Mesenchymal stem cell (in vitro differentiated cells and primary cell): ENCODE data around the gene CACNA1E.
A peak's percentile ranks its signal among the peaks of the same experiment; 100 is the strongest.

ENCODE experiments used
- DNase-seq: peaks from one replicate; pipeline ENCODE4 v3.0.0-alpha.2; 2013
- H2AFZ ChIP-seq: one replicate; pipeline ENCODE4 v1.6.1; 2013; ENCODE audit warnings: low read depth, mild to moderate bottlenecking, control low read depth, inconsistent platforms, low read length, moderate library complexity
- H2AK5ac ChIP-seq: 2 replicates; pipeline ENCODE4 v1.6.1; 2013; ENCODE audit warnings: low read length, moderate library complexity, mild to moderate bottlenecking, inconsistent platforms; ENCODE audit not compliant: severe bottlenecking
- H2BK120ac ChIP-seq: one replicate; pipeline ENCODE4 v1.6.1; 2013; ENCODE audit warnings: low read depth, mild to moderate bottlenecking, inconsistent platforms, low read length, moderate library complexity
- H2BK12ac ChIP-seq, 2 experiments: one replicate each; pipeline ENCODE4 v1.6.1; 2013; ENCODE audit warnings: inconsistent platforms in 2 of 2, low read length in 2 of 2, mild to moderate bottlenecking in 2 of 2, moderate library complexity in 2 of 2, control low read depth in 1 of 2
- H2BK15ac ChIP-seq: one replicate; pipeline ENCODE4 v1.6.1; 2013; ENCODE audit warnings: mild to moderate bottlenecking, low read depth, inconsistent platforms; ENCODE audit not compliant: poor library complexity, severe bottlenecking
- H2BK5ac ChIP-seq: 2 replicates; pipeline ENCODE4 v1.6.1; 2013; ENCODE audit warnings: low read depth, mild to moderate bottlenecking, low read length, control low read depth, inconsistent platforms; ENCODE audit not compliant: poor library complexity, severe bottlenecking
- H3K14ac ChIP-seq, 2 experiments: one replicate each; pipeline ENCODE4 v1.6.1; 2013; ENCODE audit warnings: inconsistent platforms in 2 of 2, low read length in 2 of 2, control low read depth in 1 of 2, mild to moderate bottlenecking in 1 of 2, moderate library complexity in 1 of 2
- H3K18ac ChIP-seq, 2 experiments: one replicate each; pipeline ENCODE4 v1.6.1; 2013; ENCODE audit warnings: inconsistent platforms in 2 of 2, low read length in 2 of 2, control low read depth in 1 of 2, low read depth in 1 of 2, mild to moderate bottlenecking in 1 of 2
- H3K23ac ChIP-seq, 2 experiments: one replicate each; pipeline ENCODE4 v1.6.1; 2013; ENCODE audit warnings: inconsistent platforms in 2 of 2, low read length in 2 of 2, mild to moderate bottlenecking in 2 of 2, moderate library complexity in 2 of 2, control low read depth in 1 of 2
- H3K27ac ChIP-seq: 2 replicates; pipeline ENCODE4 v1.5.1; 2013; ENCODE audit warnings: mild to moderate bottlenecking, moderate library complexity, low read length, control low read depth, inconsistent platforms; ENCODE audit not compliant: poor library complexity, severe bottlenecking
- H3K27me3 ChIP-seq, 2 experiments: 2 replicates each; pipeline versions ENCODE4 v1.6.1 to v1.7.0; 2013; ENCODE audit warnings: low read length in 2 of 2, mild to moderate bottlenecking in 2 of 2, moderate library complexity in 2 of 2, control low read depth in 1 of 2, inconsistent platforms in 1 of 2; ENCODE audit not compliant: control insufficient read depth in 1 of 2, insufficient read depth in 1 of 2
- H3K36me3 ChIP-seq, 2 experiments: 2 replicates each; pipeline versions ENCODE4 v1.6.1 to v1.7.0; 2013; ENCODE audit warnings: low read length in 2 of 2, control low read depth in 1 of 2, inconsistent platforms in 1 of 2, low read depth in 1 of 2, mild to moderate bottlenecking in 1 of 2; ENCODE audit not compliant: insufficient read depth in 2 of 2, control insufficient read depth in 1 of 2
- H3K4ac ChIP-seq, 2 experiments: one replicate each; pipeline ENCODE4 v1.6.1; 2013; ENCODE audit warnings: inconsistent platforms in 2 of 2, low read length in 2 of 2, mild to moderate bottlenecking in 2 of 2, moderate library complexity in 2 of 2, control low read depth in 1 of 2, low read depth in 1 of 2
- H3K4me1 ChIP-seq: 2 replicates; pipeline ENCODE4 v1.6.1; 2013; ENCODE audit warnings: low read depth, low read length, control low read depth; ENCODE audit not compliant: control insufficient read depth, insufficient read depth
- H3K4me2 ChIP-seq: 2 replicates; pipeline ENCODE4 v1.6.1; 2013; ENCODE audit warnings: low read length, mild to moderate bottlenecking, inconsistent platforms; ENCODE audit not compliant: poor library complexity, severe bottlenecking
- H3K4me3 ChIP-seq, 2 experiments: 2 replicates each; pipeline versions ENCODE4 v1.5.1 to v1.7.0; 2013; ENCODE audit warnings: low read length in 2 of 2, mild to moderate bottlenecking in 2 of 2, control low read depth in 1 of 2, low read depth in 1 of 2; ENCODE audit not compliant: insufficient read depth in 1 of 2
- H3K79me1 ChIP-seq: replicated peaks from 2 replicates; pipeline ENCODE4 v1.6.1; 2013; ENCODE audit warnings: mild to moderate bottlenecking, control low read depth, low read length, inconsistent platforms; ENCODE audit not compliant: poor library complexity, severe bottlenecking
- H3K9ac ChIP-seq: 2 replicates; pipeline ENCODE4 v1.7.0; 2013; ENCODE audit warnings: mild to moderate bottlenecking, low read length, moderate library complexity
- H3K9me3 ChIP-seq: 2 replicates; pipeline ENCODE4 v1.7.0; 2013; ENCODE audit warnings: mild to moderate bottlenecking, low read length; ENCODE audit not compliant: control insufficient read depth
- H4K8ac ChIP-seq: one replicate; pipeline ENCODE4 v1.6.1; 2013; ENCODE audit warnings: inconsistent platforms, mild to moderate bottlenecking, low read length, moderate library complexity
- H4K91ac ChIP-seq: one replicate; pipeline ENCODE4 v1.6.1; 2013; ENCODE audit warnings: mild to moderate bottlenecking, low read length, inconsistent platforms
- whole genome bisulfite sequencing: methylation state at CpG from one replicate; pipeline ENCODE4 v1.1.7; 2013; ENCODE audit warnings: mixed read lengths; 5-methylcytosine and 5-hydroxymethylcytosine counted together

Gene CACNA1E

GRCh38 chr1:181458419-181458818, 24.9 kb upstream of the CACNA1E start:
- Histone ChIP-seq H2BK120ac (no peak overlapping the region), H2BK12ac (no peak overlapping the region), H2AK5ac (no peak overlapping the region), H3K14ac (no peak overlapping the region), H3K18ac (no peak overlapping the region), H3K36me3 (no peaks in the 10 kb centered on the region), H3K9ac (no peak overlapping the region), H2BK5ac (no peak overlapping the region), H2BK15ac (no peak overlapping the region), H3K9me3 (peaks cover 11% of the 10 kb centered on the region), H3K4me1 (no peaks in the 10 kb centered on the region), H4K91ac (no peak overlapping the region), H4K8ac (no peak overlapping the region), H3K4me3 (no peak overlapping the region), H3K27me3 (peaks cover 0 to 4% of the 10 kb centered on the region in 2 experiments), H3K4me2 (no peak overlapping the region), H3K23ac (no peak overlapping the region), H3K79me1 (no peaks in the 10 kb centered on the region), H2AFZ (no peak overlapping the region), H3K4ac (no peak overlapping the region), H3K27ac (no peak overlapping the region)
- 72% methylated on average over 2 of the region's 2 CpGs for WGBS
- no peak for DNase-seq

GRCh38 chr1:181459067-181459466, 24.2 kb upstream of the CACNA1E start:
- Histone ChIP-seq H3K18ac (no peak overlapping the region), H3K4me3 (no peak overlapping the region), H3K4me1 (no peaks in the 10 kb centered on the region), H4K91ac (no peak overlapping the region), H2BK12ac (no peak overlapping the region), H2BK5ac (no peak overlapping the region), H3K79me1 (no peaks in the 10 kb centered on the region), H2BK15ac (no peak overlapping the region), H3K4ac (no peak overlapping the region), H3K36me3 (no peaks in the 10 kb centered on the region), H4K8ac (no peak overlapping the region), H3K9me3 (peaks cover 11% of the 10 kb centered on the region), H2BK120ac (no peak overlapping the region), H3K27ac (no peak overlapping the region), H3K4me2 (no peak overlapping the region), H3K9ac (no peak overlapping the region), H3K23ac (no peak overlapping the region), H2AFZ (no peak overlapping the region), H3K27me3 (peaks cover 0 to 4% of the 10 kb centered on the region in 2 experiments), H3K14ac (no peak overlapping the region), H2AK5ac (no peak overlapping the region)
- WGBS = 53% methylated on average over 2 of the region's 2 CpGs
- DNase-seq = no peak

GRCh38 chr1:181469829-181470228, 13.5 kb upstream of the CACNA1E start:
- H3K14ac ChIP-seq = no peak overlapping the region
- no peak overlapping the region for H2BK120ac ChIP-seq
- no peaks in the 10 kb centered on the region for H3K79me1 ChIP-seq
- H4K8ac ChIP-seq = no peak overlapping the region
- no peak overlapping the region for H2BK12ac ChIP-seq
- H3K9ac ChIP-seq = no peak overlapping the region
- peak; percentile 10 for DNase-seq
- no peak overlapping the region for H3K23ac ChIP-seq
- no peak overlapping the region for H3K4me2 ChIP-seq
- H3K18ac ChIP-seq = no peak overlapping the region
- H3K4me1 ChIP-seq = no peaks in the 10 kb centered on the region
- H3K36me3 ChIP-seq = no peaks in the 10 kb centered on the region
- H3K27ac ChIP-seq = no peak overlapping the region
- WGBS = 50% methylated on average over 5 of the region's 5 CpGs
- H3K4me3 ChIP-seq = no peak overlapping the region
- no peak overlapping the region for H3K4ac ChIP-seq
- peaks cover 0 to 24% of the 10 kb centered on the region in 2 experiments for H3K27me3 ChIP-seq
- no peak overlapping the region for H4K91ac ChIP-seq
- no peaks in the 10 kb centered on the region for H3K9me3 ChIP-seq
- no peak overlapping the region for H2AK5ac ChIP-seq
- H2BK5ac ChIP-seq = no peak overlapping the region
- no peak overlapping the region for H2BK15ac ChIP-seq
- no peak overlapping the region for H2AFZ ChIP-seq

- H3K4ac ChIP-seq = no peak overlapping the region
- no peaks in the 10 kb centered on the region for H3K36me3 ChIP-seq
- no peak overlapping the region for H2AK5ac ChIP-seq
- no peak overlapping the region for H2BK5ac ChIP-seq
- no peak overlapping the region for H3K27ac ChIP-seq
- H3K14ac ChIP-seq = no peak overlapping the region
- H2AFZ ChIP-seq = no peak overlapping the region
- H3K4me3 ChIP-seq = no peak overlapping the region
- H3K9ac ChIP-seq = no peak overlapping the region
- H3K4me1 ChIP-seq = no peaks in the 10 kb centered on the region
- H3K23ac ChIP-seq = no peak overlapping the region
- H3K27me3 ChIP-seq = peaks cover 24 to 69% of the 10 kb centered on the region in 2 experiments
- no peak overlapping the region for H2BK12ac ChIP-seq
- H3K18ac ChIP-seq = no peak overlapping the region
- H4K91ac ChIP-seq = no peak overlapping the region
- H2BK15ac ChIP-seq = no peak overlapping the region
- H3K9me3 ChIP-seq = no peaks in the 10 kb centered on the region
- no peak for DNase-seq
- H3K79me1 ChIP-seq = no peaks in the 10 kb centered on the region
- H2BK120ac ChIP-seq = no peak overlapping the region
- 56% methylated on average over 4 of the region's 4 CpGs for WGBS
- H4K8ac ChIP-seq = no peak overlapping the region
- H3K4me2 ChIP-seq = no peak overlapping the region
These were observed 7.7 kb upstream of the CACNA1E start for GRCh38 chr1:181475580-181475979.
